GM12878 (cell line): ENCODE data around the gene TSFM. TPM values are rescaled to one million over a fixed set of nuclear protein-coding genes. Genes with fewer than 3 reads are reported as not detected.

ENCODE experiments used
- ATAC-seq: fragments of 200-7000 bp; cut with Tn5 transposase; 3 replicates; pipeline ENCODE4 v1.9.1; 2020; ENCODE audit warnings: mild to moderate bottlenecking, moderate library complexity
- BruUV-seq: library from RNA; stranded (reverse); fragments of 400-500 nt; replicated peaks from 2 replicates; lab custom pipeline; 2021; lab: Mats Ljungman, UMichigan
- CTCF ChIA-PET: fragments of 300-600 bp; sonication (Branson Sonifier 250); formaldehyde crosslinking; extraction: SDS; loops from one replicate; lab custom pipeline; 2021; ENCODE audit warnings: inconsistent platforms; lab: Yijun Ruan, JAX
- POLR2A ChIA-PET: fragments of 350-600 bp; formaldehyde crosslinking; extraction: SDS; loops from one replicate; lab custom pipeline; 2021; ENCODE audit warnings: inconsistent platforms; lab: Charles Lee
- RAD21 ChIA-PET: fragments of 300-600 bp; sonication (Branson Sonifier 250); formaldehyde crosslinking; loops from one replicate; lab custom pipeline; 2023; ENCODE audit warnings: antibody characterized with exemption; ENCODE audit not compliant: unreplicated experiment; lab: Charles Lee
- SMC1A ChIA-PET: fragments of 300-600 bp; sonication (Branson Sonifier 250); formaldehyde crosslinking; loops from one replicate; lab custom pipeline; 2023; ENCODE audit not compliant: unreplicated experiment, uncharacterized antibody; lab: Charles Lee
- DNase-seq: peaks from one replicate; pipeline ENCODE4 v3.0.0-alpha.2; 2011; ENCODE audit warnings: low read depth, low spot score
- FAIRE-seq: peaks from 3 replicates; lab custom pipeline; 2011; peaks lifted over from hg19 to GRCh38; lab: Jason Lieb, UNC
- H2AFZ ChIP-seq: 2 replicates; pipeline ENCODE4 v1.6.0; 2011; ENCODE audit warnings: low read depth, low read length, control low read depth; ENCODE audit not compliant: control insufficient read depth
- H3K27ac ChIP-seq: 2 replicates; pipeline ENCODE4 v1.5.1; 2011; ENCODE audit warnings: control low read depth; ENCODE audit not compliant: control insufficient read depth, insufficient read depth
- H3K27me3 ChIP-seq, 2 experiments: replicated peaks in 1 of 2; 2 replicates each; pipeline versions ENCODE4 v1.6.0 to v1.6.1; 2011; ENCODE audit warnings: low read length in 1 of 2; ENCODE audit not compliant: control insufficient read depth in 2 of 2, insufficient read depth in 2 of 2
- H3K36me3 ChIP-seq, 2 experiments: 2 replicates each; pipeline ENCODE4 v1.5.1; 2011; ENCODE audit warnings: low read length in 1 of 2; ENCODE audit not compliant: control insufficient read depth in 2 of 2, insufficient read depth in 2 of 2
- H3K4me1 ChIP-seq: 2 replicates; pipeline ENCODE4 v1.6.1; 2011; ENCODE audit warnings: mild to moderate bottlenecking, low read length, moderate library complexity, mixed read lengths; ENCODE audit not compliant: control insufficient read depth, insufficient read depth
- H3K4me2 ChIP-seq: 2 replicates; pipeline ENCODE4 v1.6.0; 2011; ENCODE audit warnings: control low read depth; ENCODE audit not compliant: control insufficient read depth, insufficient read depth
- H3K4me3 ChIP-seq: fragments of 200-600 bp; sonication (generic); 2 replicates; pipeline ENCODE4 v1.5.1; 2016
- H3K79me2 ChIP-seq: 2 replicates; pipeline ENCODE4 v1.6.0; 2011; ENCODE audit warnings: low read length; ENCODE audit not compliant: control insufficient read depth, insufficient read depth
- H3K9ac ChIP-seq: 2 replicates; pipeline ENCODE4 v1.8.0; 2011; ENCODE audit warnings: low read length, control low read depth, mixed read lengths; ENCODE audit not compliant: control insufficient read depth, insufficient read depth
- H3K9me3 ChIP-seq: replicated peaks from 3 replicates; pipeline ENCODE4 v1.5.1; 2011; ENCODE audit warnings: mild to moderate bottlenecking, low read length; ENCODE audit not compliant: control insufficient read depth, insufficient read depth
- H4K20me1 ChIP-seq: 2 replicates; pipeline ENCODE4 v1.6.0; 2011; ENCODE audit not compliant: control insufficient read depth, insufficient read depth
- ESRRA ChIP-seq: IDR thresholded peaks from 2 replicates; pipeline ENCODE4 v1.6.1; 2012; ENCODE audit warnings: mild to moderate bottlenecking, low read length, improper control_type of control experiment
- KDM1A ChIP-seq: fragments of 200-600 bp; sonication (generic); IDR thresholded peaks from 2 replicates; pipeline ENCODE4 v1.6.1; 2016; ENCODE audit warnings: borderline replicate concordance
- LARP7 ChIP-seq: fragments of 450-650 bp; IDR thresholded peaks from 2 replicates; pipeline ENCODE4 v1.6.1; 2017; ENCODE audit warnings: mild to moderate bottlenecking
- NR2F1 ChIP-seq: fragments of 450-650 bp; conservative IDR thresholded peaks from 2 replicates; pipeline ENCODE4 v1.6.1; 2017; ENCODE audit warnings: mild to moderate bottlenecking
- PAX5 ChIP-seq: IDR thresholded peaks from 2 replicates; pipeline ENCODE4 v1.6.1; 2011; ENCODE audit warnings: low read depth, low read length, borderline replicate concordance
- TCF12 ChIP-seq: IDR thresholded peaks from 2 replicates; pipeline ENCODE4 v1.6.1; 2011; ENCODE audit warnings: low read depth, mild to moderate bottlenecking, low read length
- ZNF24 ChIP-seq: fragments of 450-650 bp; IDR thresholded peaks from 2 replicates; pipeline ENCODE4 v1.6.1; 2017; ENCODE audit warnings: antibody characterized with exemption, mild to moderate bottlenecking
- WGBS: methylation state at CpG from one replicate; pipeline ENCODE4 v1.1.6; 2016; ENCODE audit warnings: low lambda C conversion rate; ENCODE audit not compliant: insufficient replicate concordance, insufficient coverage; ENCODE audit errors: missing lambda C conversion rate; 5-methylcytosine and 5-hydroxymethylcytosine counted together
- in situ Hi-C: fragments of 300-500 bp; cut with MboI; formaldehyde crosslinking; loops from 9 replicates; pipeline ENCODE4 v1.14.3; 2018; ENCODE audit warnings: mixed read lengths
- intact Hi-C: fragments of 100-400 bp; cut with micrococcal nuclease; formaldehyde crosslinking; loops from one replicate; pipeline ENCODE4 v1.14.2; 2022; ENCODE audit not compliant: unreplicated experiment
- polyA plus RNA-seq, 11 experiments: library from polyadenylated mRNA; depleted of rRNA in 4 of 11; unstranded in 6 of 11; stranded (reverse) in 5 of 11; fragments of >200 nt; fragmentation: Nextera tagmentation in 4 of 11; fragmentation: Illumina TruSeq in 1 of 11; extraction: Ambion mirVana in 4 of 11; extraction: Trizol in 1 of 11; gene quantifications; 1 replicate in 1 of 11; 2 replicates in 10 of 11; pipeline versions ENCODE4 v1.2.1 to v1.2.3, GENCODE V29; 2011 to 2016; ENCODE audit warnings: inconsistent platforms in 2 of 11, missing spikeins in 2 of 11, low read depth in 1 of 11
- total RNA-seq, 4 experiments: library from RNA; depleted of rRNA in 3 of 4; stranded (reverse); fragments of >200 nt in 3 of 4; fragmentation: Illumina TruSeq in 1 of 4; extraction: Trizol in 1 of 4; gene quantifications; 2 replicates each; pipeline versions ENCODE4 v1.2.1 to v1.2.3, GENCODE V29; 2013 to 2021
- TF ChIP-seq, protein P1 (sequence below): fragments of 450-650 bp; IDR thresholded peaks from 2 replicates; pipeline ENCODE4 v1.6.1; 2016; ENCODE audit warnings: mild to moderate bottlenecking
- TF ChIP-seq, protein P2 (sequence below): fragments of 450-650 bp; formaldehyde crosslinking; IDR thresholded peaks from 2 replicates; pipeline ENCODE4 v1.4.0; 2022; ENCODE audit warnings: mild to moderate bottlenecking, moderate library complexity
- TF ChIP-seq, protein P3 (sequence below): fragments of 450-650 bp; formaldehyde crosslinking; IDR thresholded peaks from 2 replicates; pipeline ENCODE4 v1.4.0; 2020; ENCODE audit warnings: mild to moderate bottlenecking, moderate library complexity
- TF ChIP-seq, protein P4 (sequence below): fragments of 150-350 bp; IDR thresholded peaks from 2 replicates; pipeline ENCODE4 v1.6.1; 2014; ENCODE audit warnings: mild to moderate bottlenecking, low read depth, low read length

The TSFM gene
- total and polyA plus RNA-seq, 10 of the 15 experiments (the other 5 are each of a cell fraction or from before 2014, with no cell fraction given): 36.7 to 132 (median 45.6) TPM

DNA sequence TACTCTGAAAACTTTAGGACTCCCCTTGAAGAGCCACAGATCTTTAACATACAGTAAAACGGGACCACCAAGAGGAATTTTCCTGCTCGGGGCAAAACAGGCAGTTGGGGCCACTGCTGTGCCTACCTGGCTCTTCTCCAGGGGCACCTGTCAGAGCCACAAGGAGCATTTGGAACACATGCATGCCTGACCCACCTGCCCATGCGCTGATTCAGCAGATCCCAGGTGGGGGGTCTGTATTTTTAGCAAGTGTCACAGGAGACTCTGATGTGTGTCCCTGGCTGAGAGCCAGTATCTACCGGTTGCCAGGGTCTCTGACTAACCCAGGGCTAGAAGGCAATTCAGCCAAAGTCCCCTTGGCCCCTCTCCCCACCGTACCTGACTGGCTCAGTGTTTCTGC, 57.4 kb downstream of the TSFM start:
- no peak for DNase-seq
- CTCF ChIA-PET: interaction anchor here (0.7 to 0.9 kb wide), 2 partner anchors 11 to 26 kb away, joined by 3 to 4 read pairs; no protein-coding TSS in a partner anchor
- RAD21 ChIA-PET: interaction anchor here (0.7 to 8.5 kb wide), 2 partner anchors 15 to 62 kb away, joined by 3 to 273 read pairs; no protein-coding TSS in a partner anchor

More for the DNA sequence above, 57.4 kb downstream of the TSFM start:
- WGBS: 94% methylated on average over 5 of the region's 5 CpGs
- peaks cover 78% of the 10 kb centered on the region for H3K4me1 ChIP-seq
- H3K36me3 ChIP-seq: no peaks in the 10 kb centered on the region
- peaks cover 92% of the 10 kb centered on the region for H3K79me2 ChIP-seq
- intact Hi-C loops (no loop called here), in situ Hi-C loops (no loop called here)
- no peak for ATAC-seq
- SMC1A ChIA-PET: interaction anchor here (1.1 to 17.6 kb wide), 2 partner anchors 8 to 61 kb away, joined by 3 to 416 read pairs; no protein-coding TSS in a partner anchor
- POLR2A ChIA-PET: no interaction called here
- H3K27ac ChIP-seq: no peak overlapping the region
- BruUV-seq: no TSS peak
- no peak overlapping the region for H2AFZ ChIP-seq
- no peaks in the 10 kb centered on the region for H3K27me3 ChIP-seq
- TF ChIP-seq, protein P1, sequence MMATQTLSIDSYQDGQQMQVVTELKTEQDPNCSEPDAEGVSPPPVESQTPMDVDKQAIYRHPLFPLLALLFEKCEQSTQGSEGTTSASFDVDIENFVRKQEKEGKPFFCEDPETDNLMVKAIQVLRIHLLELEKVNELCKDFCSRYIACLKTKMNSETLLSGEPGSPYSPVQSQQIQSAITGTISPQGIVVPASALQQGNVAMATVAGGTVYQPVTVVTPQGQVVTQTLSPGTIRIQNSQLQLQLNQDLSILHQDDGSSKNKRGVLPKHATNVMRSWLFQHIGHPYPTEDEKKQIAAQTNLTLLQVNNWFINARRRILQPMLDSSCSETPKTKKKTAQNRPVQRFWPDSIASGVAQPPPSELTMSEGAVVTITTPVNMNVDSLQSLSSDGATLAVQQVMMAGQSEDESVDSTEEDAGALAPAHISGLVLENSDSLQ: no peak
- TF ChIP-seq LARP7 (no peak), NR2F1 (no peak), ZNF24 (no peak), ESRRA (no peak), TCF12 (no peak), PAX5 (no peak), KDM1A (no peak)
- TF ChIP-seq, protein P2, sequence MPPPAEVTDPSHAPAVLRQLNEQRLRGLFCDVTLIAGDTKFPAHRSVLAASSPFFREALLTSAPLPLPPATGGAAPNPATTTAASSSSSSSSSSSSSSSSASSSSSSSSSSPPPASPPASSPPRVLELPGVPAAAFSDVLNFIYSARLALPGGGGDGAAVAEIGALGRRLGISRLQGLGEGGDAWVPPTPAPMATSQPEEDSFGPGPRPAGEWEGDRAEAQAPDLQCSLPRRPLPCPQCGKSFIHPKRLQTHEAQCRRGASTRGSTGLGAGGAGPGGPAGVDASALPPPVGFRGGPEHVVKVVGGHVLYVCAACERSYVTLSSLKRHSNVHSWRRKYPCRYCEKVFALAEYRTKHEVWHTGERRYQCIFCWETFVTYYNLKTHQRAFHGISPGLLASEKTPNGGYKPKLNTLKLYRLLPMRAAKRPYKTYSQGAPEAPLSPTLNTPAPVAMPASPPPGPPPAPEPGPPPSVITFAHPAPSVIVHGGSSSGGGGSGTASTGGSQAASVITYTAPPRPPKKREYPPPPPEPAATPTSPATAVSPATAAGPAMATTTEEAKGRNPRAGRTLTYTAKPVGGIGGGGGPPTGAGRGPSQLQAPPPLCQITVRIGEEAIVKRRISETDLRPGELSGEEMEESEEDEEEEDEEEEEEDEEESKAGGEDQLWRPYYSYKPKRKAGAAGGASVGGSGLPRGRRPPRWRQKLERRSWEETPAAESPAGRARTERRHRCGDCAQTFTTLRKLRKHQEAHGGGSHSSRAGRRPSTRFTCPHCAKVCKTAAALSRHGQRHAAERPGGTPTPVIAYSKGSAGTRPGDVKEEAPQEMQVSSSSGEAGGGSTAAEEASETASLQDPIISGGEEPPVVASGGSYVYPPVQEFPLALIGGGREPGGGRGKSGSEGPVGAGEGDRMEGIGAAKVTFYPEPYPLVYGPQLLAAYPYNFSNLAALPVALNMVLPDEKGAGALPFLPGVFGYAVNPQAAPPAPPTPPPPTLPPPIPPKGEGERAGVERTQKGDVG (CRISPR knock-in tag): no peak
- TF ChIP-seq, protein P3, sequence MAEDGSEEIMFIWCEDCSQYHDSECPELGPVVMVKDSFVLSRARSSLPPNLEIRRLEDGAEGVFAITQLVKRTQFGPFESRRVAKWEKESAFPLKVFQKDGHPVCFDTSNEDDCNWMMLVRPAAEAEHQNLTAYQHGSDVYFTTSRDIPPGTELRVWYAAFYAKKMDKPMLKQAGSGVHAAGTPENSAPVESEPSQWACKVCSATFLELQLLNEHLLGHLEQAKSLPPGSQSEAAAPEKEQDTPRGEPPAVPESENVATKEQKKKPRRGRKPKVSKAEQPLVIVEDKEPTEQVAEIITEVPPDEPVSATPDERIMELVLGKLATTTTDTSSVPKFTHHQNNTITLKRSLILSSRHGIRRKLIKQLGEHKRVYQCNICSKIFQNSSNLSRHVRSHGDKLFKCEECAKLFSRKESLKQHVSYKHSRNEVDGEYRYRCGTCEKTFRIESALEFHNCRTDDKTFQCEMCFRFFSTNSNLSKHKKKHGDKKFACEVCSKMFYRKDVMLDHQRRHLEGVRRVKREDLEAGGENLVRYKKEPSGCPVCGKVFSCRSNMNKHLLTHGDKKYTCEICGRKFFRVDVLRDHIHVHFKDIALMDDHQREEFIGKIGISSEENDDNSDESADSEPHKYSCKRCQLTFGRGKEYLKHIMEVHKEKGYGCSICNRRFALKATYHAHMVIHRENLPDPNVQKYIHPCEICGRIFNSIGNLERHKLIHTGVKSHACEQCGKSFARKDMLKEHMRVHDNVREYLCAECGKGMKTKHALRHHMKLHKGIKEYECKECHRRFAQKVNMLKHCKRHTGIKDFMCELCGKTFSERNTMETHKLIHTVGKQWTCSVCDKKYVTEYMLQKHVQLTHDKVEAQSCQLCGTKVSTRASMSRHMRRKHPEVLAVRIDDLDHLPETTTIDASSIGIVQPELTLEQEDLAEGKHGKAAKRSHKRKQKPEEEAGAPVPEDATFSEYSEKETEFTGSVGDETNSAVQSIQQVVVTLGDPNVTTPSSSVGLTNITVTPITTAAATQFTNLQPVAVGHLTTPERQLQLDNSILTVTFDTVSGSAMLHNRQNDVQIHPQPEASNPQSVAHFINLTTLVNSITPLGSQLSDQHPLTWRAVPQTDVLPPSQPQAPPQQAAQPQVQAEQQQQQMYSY: no peak
- TF ChIP-seq, protein P4, sequence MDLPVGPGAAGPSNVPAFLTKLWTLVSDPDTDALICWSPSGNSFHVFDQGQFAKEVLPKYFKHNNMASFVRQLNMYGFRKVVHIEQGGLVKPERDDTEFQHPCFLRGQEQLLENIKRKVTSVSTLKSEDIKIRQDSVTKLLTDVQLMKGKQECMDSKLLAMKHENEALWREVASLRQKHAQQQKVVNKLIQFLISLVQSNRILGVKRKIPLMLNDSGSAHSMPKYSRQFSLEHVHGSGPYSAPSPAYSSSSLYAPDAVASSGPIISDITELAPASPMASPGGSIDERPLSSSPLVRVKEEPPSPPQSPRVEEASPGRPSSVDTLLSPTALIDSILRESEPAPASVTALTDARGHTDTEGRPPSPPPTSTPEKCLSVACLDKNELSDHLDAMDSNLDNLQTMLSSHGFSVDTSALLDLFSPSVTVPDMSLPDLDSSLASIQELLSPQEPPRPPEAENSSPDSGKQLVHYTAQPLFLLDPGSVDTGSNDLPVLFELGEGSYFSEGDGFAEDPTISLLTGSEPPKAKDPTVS: no peak
- H4K20me1 ChIP-seq: peaks cover 8% of the 10 kb centered on the region
- no peak overlapping the region for H3K9ac ChIP-seq
- H3K9me3 ChIP-seq: no peaks in the 10 kb centered on the region
- peak overlapping the region; percentile 47 for H3K4me2 ChIP-seq
- no peak for FAIRE-seq
- H3K4me3 ChIP-seq: peak overlapping the region; percentile 20; the same call in 1 of the 2 replicates
